ENCODE measurements around the gene ATP4B. TPM values are rescaled to one million over a fixed set of nuclear protein-coding genes. Genes with fewer than 3 reads are reported as not detected.

The ATP4B gene
- total and polyA plus RNA-seq, 2 donors (not counting 3 experiments of a cell fraction or from before 2014, with no cell fraction given), result 0.06 TPM; not detected in 1

GRCh38 chr13:113641426-113641825 is 16.6 kb downstream of the ATP4B start:
- intact Hi-C loops (cut with micrococcal nuclease), result no loop called here
- CTCF ChIA-PET, result no interaction called here
- POLR2A ChIA-PET, result no interaction called here
- Histone ChIP-seq H4K20me1 (replicated peaks; ENCODE audit: control insufficient read depth, extremely low read depth, insufficient read depth, low read length) (no peaks in the 10 kb centered on the region), H3K9me1 (replicated peaks; ENCODE audit: control insufficient read depth, extremely low read depth, insufficient read depth, low read length) (no peaks in the 10 kb centered on the region), H3K36me3 (ENCODE audit: control insufficient read depth in 2 of 2, extremely low read depth in 1 of 2, insufficient read depth in 2 of 2, low read length in 2 of 2) (peaks cover 13 to 27% of the 10 kb centered on the region in 2 experiments), H3K4me3 (replicated peaks in 1 of 3; ENCODE audit: insufficient read depth in 1 of 3, low read depth in 1 of 3, low read length in 3 of 3) (no peak overlapping the region), H2AFZ (ENCODE audit: low read depth, low read length) (no peak overlapping the region), H3K27ac (ENCODE audit: insufficient read depth, low read depth, low read length) (no peak overlapping the region), H3K9ac (replicated peaks; ENCODE audit: extremely low read depth, insufficient read depth, low read length) (no peak overlapping the region), H3K79me2 (ENCODE audit: control insufficient read depth, insufficient read depth, low read length) (no peaks in the 10 kb centered on the region), H3K4me2 (ENCODE audit: insufficient read depth, low read length) (no peak overlapping the region), H3K27me3 (ENCODE audit: control insufficient read depth in 2 of 2, insufficient read depth in 2 of 2, low read length in 2 of 2) (no peaks in the 10 kb centered on the region), H3K9me3 (replicated peaks; ENCODE audit: control insufficient read depth, insufficient read depth, low read length) (no peaks in the 10 kb centered on the region), H3K4me1 (ENCODE audit: control insufficient read depth, extremely low read depth, insufficient read depth, low read length) (peaks cover 3% of the 10 kb centered on the region)
- DNase-seq (ENCODE audit: low read depth, low spot score), result no peak
- BruUV-seq (replicated peaks), result no TSS peak
- dilution Hi-C loops (cut with MboI; ENCODE audit: extremely low pct_ligation_motif_present, low sequenced_read_pairs), result no loop called here
- TF ChIP-seq FOS (IDR thresholded peaks at IDR 0.05; ENCODE audit: borderline replicate concordance, insufficient read depth, low read length) (no peak), POLR2AphosphoS5 (IDR thresholded peaks at IDR 0.05; ENCODE audit: insufficient read depth, low read depth, low read length) (no peak), MAX (IDR thresholded peaks at IDR 0.05; ENCODE audit: insufficient read depth, insufficient read length) (no peak), MYC (IDR thresholded peaks at IDR 0.05; ENCODE audit: low read depth, low read length) (no peak), EZH2 (IDR thresholded peaks at IDR 0.05; ENCODE audit: borderline replicate concordance, low read depth, low read length, severe bottlenecking) (no peak), GATA2 (IDR thresholded peaks at IDR 0.05; ENCODE audit: insufficient read depth, insufficient read length, low read depth, low read length) (no peak), JUN (IDR thresholded peaks at IDR 0.05; ENCODE audit: borderline replicate concordance, insufficient read depth, insufficient read length, low read depth) (no peak), POLR2A (IDR thresholded peaks at IDR 0.05; ENCODE audit: low read depth, low read length) (no peak)
- TF ChIP-seq, protein P1, sequence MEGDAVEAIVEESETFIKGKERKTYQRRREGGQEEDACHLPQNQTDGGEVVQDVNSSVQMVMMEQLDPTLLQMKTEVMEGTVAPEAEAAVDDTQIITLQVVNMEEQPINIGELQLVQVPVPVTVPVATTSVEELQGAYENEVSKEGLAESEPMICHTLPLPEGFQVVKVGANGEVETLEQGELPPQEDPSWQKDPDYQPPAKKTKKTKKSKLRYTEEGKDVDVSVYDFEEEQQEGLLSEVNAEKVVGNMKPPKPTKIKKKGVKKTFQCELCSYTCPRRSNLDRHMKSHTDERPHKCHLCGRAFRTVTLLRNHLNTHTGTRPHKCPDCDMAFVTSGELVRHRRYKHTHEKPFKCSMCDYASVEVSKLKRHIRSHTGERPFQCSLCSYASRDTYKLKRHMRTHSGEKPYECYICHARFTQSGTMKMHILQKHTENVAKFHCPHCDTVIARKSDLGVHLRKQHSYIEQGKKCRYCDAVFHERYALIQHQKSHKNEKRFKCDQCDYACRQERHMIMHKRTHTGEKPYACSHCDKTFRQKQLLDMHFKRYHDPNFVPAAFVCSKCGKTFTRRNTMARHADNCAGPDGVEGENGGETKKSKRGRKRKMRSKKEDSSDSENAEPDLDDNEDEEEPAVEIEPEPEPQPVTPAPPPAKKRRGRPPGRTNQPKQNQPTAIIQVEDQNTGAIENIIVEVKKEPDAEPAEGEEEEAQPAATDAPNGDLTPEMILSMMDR (IDR thresholded peaks at IDR 0.05; ENCODE audit: extremely low read depth in 1 of 2, insufficient read depth in 1 of 2, low read depth in 1 of 2, low read length in 2 of 2), result no peak
- FAIRE-seq, result no peak

Measured in endothelial cell of umbilical vein (primary cell).